ENCODE data around the gene RSPH1.

DNA sequence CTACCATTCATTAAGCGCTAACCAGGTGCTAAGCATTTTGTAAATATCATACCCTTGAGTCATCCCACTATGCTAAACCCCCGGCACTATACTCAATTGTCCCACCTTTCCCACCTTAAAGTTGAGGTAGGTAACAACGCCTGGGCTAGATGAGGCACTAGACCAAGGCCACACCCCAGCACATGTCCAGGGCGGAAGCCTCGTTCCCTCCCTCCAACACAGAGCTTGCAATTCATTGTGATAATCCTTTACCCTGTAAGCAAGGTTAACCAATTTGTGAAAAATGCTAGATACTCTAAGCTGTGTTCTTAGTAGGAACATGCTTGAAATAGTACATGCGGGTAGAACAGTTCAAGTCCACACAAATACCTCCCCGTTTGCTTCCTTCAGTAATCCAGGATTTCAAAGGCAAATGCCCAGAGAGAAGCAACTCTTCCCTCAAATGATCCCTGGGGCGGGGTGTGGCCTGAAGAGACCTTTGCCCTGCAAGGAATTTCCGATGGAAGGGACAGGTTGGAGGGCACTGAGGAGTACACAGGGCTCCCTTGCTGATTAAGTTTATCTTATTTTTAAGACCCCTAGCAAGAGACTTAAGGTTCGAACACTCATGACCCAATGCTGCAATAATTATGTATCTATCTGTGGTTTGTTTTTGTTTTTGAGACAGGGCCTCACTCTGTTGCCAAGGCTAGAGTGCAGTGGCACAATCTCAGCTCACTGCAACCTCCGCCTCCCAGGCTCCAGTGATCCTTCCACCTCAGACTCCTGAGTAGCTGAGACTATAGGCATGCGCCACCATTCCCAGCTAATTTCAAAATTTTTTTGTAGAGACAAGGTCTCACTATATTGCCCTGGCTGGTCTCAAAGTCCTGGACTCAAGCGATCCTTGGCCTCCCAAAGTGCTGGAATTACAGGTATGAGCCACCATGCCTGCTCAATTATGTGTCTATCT is 2.6 kb downstream of the RSPH1 start:
- TF ChIP-seq GATA1 (IDR thresholded peaks at IDR 0.05; ENCODE audit: low read depth, low read length) (no peak), POLR2A (IDR thresholded peaks at IDR 0.05; ENCODE audit: low read length) (no peak)

All from erythroblast (primary cell).